Amygdala (tissue), 56 donors: Measurements from ENCODE around the gene CCDC85C.

Source experiments
- DNase-seq, 56 donors: peaks; one replicate each; lab custom pipeline; 2025; lab: John Stamatoyannopoulos, UW

CCDC85C gene

GRCh38 chr14:99609245-99610170 lies 5.5 kb upstream of the CCDC85C start:
- DNase-seq = no peak

DNA sequence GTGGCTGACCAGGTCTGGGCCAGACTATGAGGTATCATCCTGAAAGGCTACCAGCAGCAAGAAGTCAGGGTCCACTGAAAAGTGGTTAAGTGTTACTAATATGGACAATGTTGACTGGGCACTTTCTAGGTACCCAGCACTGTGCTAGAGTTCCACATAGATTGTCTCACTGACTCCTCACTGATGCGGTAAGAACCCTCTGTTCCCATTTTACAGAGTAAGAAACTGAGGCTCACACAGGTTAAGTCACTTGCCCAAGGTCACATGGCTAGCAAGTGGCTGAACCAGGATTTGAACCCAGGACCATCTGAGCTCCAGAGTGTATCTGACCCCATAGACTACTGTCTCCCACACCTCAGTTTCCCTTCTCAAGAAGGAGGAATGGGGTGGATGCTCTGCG lies 4.6 kb upstream of the CCDC85C start:
- DNase-seq = no peak

- DNase-seq = no peak
Measured at GRCh38 chr14:99606359-99606758, 2.4 kb upstream of the CCDC85C start.

GRCh38 chr14:99605299-99605961 lies 1.4 kb upstream of the CCDC85C start:
- peak in 36 of 56 donors; percentile 26 to 75 (median 47) for DNase-seq

- DNase-seq = peak in 4 of 56 donors; percentile 32 to 67 (median 47)
Measured at GRCh38 chr14:99604766-99605298, 825 bp upstream of the CCDC85C start.

DNA sequence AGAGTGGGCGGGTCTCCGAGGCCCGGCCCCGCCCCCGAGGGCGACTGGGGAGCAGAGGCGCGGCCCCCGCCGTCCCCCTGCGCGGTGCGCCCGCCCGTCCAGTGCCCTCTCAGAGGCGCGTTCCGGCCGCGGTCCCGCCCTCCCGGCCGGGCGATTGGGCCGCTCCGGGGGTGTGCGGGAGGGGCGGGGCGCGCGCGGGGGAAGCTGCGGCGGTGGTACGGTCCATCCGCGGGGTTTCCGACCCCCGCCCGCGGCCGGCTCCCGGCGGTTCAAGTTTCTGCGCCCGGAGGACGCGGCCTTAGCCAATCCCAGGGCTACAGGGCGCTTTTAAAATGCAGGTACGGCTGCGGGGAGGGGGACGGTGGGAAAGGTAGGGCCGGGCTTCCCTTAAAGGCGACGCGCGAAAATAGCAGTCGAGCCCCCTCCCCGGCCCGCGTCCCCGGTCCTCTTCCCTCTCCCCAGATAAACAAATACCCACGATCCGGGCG lies 315 bp upstream of the CCDC85C start:
- peak in 55 of 56 donors; percentile 42 to 96 (median 83) for DNase-seq

DNA sequence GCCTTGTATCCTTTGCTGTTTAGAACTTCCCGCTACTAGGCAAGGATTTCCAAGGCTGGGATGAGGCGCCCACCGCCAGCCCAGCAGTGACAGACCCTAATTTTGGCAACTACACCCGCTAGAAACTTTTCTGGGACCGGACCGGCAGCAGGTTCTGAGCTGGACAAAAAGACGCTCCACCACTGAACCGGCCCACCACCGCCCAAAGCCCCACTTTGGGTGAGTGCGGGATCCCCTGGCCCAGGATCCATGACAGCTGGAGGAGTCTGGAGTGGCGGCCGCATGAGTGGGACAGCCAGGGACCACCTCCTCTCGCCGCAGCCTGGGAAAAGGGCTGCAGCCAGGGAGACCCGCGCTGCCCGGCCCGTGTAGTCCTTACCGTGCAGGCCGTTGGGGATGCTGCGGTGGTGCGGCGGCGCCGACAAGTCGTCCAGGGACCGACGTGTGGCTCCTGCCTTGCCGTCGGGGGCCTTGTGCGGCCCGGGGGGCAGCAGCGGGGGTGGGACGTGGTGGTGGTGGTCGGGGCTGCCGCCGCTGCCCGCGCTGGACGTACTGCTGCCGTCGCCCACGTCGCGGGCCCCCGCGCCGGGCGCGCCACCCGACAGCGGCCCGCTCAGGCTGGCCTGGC lies 1.1 kb downstream of the CCDC85C start:
- no peak for DNase-seq

- peak in 2 of 56 donors; percentile 18 to 47 for DNase-seq
Measured at GRCh38 chr14:99602054-99602787, 1.8 kb downstream of the CCDC85C start.

GRCh38 chr14:99601361-99601831 lies 2.6 kb downstream of the CCDC85C start:
- DNase-seq = peak in 9 of 56 donors; percentile 12 to 66 (median 45)

GRCh38 chr14:99600232-99600888 lies 3.6 kb downstream of the CCDC85C start:
- DNase-seq = no peak

- DNase-seq = no peak
Measured at GRCh38 chr14:99599393-99599792, 4.6 kb downstream of the CCDC85C start.

- DNase-seq = peak in 3 of 56 donors; percentile 8 to 30 (median 18)
Measured at GRCh38 chr14:99598774-99599173, 5.2 kb downstream of the CCDC85C start.

DNA sequence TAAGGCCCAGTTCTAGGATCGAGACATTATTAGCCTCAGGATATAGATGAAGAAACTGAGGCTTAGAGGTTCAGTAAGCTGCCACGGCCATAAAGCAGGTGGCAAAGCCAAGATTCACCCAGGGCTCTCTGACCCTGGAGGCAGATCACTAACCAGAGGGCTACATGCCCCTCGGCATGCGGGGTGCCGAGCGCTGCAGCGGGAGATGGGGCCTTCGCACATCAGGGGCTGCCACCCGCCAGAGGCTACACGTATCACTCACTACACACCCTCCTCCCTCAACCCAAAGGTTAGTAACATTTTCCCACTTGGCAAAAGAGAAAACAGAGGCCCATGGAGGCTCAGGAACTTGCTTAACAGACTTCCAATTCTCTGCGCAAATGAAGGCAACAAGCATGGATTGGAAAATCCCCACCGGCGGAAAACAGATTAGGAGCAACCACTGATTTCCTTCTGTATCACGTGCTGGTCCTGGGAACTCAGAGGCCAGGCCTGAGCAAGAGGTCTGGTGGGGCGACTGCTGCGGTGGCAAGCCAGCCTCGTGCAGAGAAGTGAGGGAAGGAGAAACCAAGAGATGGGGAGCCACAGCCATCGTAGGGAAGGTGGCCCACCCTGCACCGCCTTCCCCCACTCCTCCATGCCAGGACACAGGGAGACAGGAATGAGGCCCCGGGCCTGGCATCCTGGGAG lies 6.0 kb downstream of the CCDC85C start:
- DNase-seq = no peak

DNA sequence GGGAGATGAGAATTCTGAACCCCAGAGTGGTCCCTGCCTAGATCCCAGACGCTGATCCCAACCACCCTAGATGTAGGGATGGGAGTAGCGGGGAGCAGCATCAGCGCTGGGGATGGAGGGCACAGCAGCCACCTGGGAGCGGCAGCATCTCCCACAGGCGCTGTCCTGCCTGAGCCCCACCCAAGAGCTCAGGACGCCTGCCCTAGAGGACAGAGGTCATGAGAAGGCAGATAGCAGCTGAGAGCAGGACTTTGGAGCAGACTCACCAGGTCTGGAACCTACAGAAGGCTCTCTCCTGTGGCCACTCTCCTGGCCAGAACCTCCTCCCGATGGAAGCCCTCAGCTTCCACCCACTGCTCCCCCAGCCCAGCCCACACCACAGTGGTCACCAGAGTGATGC lies 7.2 kb downstream of the CCDC85C start:
- DNase-seq = no peak

DNA sequence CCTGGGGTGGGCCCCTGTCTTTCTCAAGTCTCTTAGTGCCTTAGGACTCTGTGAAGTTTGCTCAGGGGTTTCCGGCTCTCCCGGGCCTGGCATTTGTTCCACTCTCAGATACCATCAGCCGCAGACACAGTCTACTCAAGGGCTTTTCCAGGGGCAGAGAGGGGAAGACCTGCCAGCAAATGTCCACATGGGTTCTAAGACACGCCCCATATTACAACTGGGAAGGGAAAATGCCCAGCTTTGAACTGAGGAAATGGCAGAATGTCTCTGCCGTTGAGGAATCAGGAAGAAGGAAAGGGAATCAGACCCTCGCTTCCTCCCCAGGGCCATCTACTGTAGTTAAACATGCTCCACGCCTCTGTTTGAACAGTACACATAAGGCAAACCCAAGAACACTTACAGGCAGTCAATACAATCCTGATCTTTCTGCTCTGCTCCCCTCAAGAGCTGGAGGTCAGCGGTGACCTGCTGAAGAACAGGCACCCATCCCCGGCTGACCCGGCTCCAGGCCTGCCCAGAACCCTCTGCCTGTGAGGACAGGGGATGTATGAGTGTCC lies 7.9 kb downstream of the CCDC85C start:
- no peak for DNase-seq

DNA sequence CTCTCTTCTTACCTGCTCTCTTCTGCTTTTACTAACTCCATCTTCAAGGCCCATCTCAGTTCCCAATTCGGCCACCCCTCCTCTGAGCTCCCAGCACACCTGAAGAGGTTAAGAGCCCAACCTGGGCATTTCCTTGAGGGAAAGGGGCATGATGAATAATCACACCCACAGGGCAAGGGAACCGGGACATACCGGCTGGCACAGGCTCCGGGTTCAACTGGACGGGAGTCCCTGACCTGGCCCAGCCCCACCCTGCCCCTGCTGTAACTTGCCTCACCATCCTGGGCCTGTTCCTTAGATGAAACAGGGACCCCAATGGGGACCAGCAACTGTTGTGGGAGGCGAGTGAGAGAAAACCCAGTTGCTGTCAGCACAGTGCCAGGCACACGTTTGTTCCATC lies 8.5 kb downstream of the CCDC85C start:
- DNase-seq = no peak

- DNase-seq = no peak
Measured at GRCh38 chr14:99595034-99595433, 9.0 kb downstream of the CCDC85C start.
